HL-60 (cell line): ENCODE data around the gene ADAM17.

Experiments
- CTCF ChIP-seq: IDR thresholded peaks from one replicate; pipeline ENCODE4 v1.5.1; 2011; ENCODE audit warnings: low read length, control low read depth, inconsistent platforms; ENCODE audit not compliant: insufficient read depth
- GABPA ChIP-seq: IDR thresholded peaks from 2 replicates; pipeline ENCODE4 v1.6.1; 2012; ENCODE audit warnings: low read depth
- POLR2AphosphoS5 ChIP-seq: IDR thresholded peaks from 2 replicates; pipeline ENCODE4 v1.6.1; 2012; ENCODE audit warnings: low read depth
- SPI1 ChIP-seq: IDR thresholded peaks from 2 replicates; pipeline ENCODE4 v1.6.1; 2012; ENCODE audit warnings: low read depth, mild to moderate bottlenecking, borderline replicate concordance

- TF ChIP-seq CTCF (no peak), POLR2AphosphoS5 (no peak), GABPA (no peak), SPI1 (no peak)
Measured at GRCh38 chr2:9595746-9596145, 40.1 kb upstream of the ADAM17 start.
